ENCODE measurements around the gene CXCL17.
A peak's percentile ranks its signal among the peaks of the same experiment; 100 is the strongest.
"Not testable (repeated sequence)": the region's sequence is repeated elsewhere in the genome, so short reads cannot be mapped to it uniquely, and the experiment has no call there.

Gene CXCL17

DNA sequence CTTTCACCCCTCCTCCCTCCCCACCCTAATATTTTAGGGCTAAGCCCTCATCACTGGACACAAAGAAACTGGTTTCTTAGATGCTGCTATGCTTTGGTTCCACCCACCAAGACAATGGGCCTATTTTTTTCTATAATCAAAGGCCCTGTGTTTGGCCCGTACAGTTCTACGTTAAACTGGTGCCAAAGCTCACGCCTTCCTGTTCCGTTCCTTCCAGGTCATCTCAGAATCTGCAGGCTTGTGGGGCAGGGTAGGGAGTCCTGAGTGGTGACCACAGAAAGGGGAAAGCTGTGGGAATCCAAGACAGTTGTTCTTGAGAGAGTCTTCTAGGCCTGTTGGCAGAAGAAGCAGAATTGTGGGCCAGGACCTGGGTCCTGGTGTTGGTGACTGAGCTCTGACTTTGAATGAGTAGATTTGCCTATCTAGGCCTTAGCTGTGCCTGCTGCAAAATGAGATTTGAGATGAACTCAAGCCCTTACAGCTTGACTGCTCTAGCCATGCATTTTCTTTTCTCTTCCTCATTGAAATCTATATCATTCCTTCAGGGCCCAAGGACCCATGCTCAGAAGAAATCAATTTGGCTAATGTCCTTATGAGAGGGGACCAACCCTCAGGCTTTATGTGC, 19.1 kb upstream of the CXCL17 start:
- TF ChIP-seq CTCF (IDR thresholded peaks at IDR 0.05; ENCODE audit: low read length, missing control alignments), result no peak
- DNase-seq (ENCODE audit: low read depth), result no peak
- H3K4me3 ChIP-seq (replicated peaks; ENCODE audit: low read depth, low read length), result no peak overlapping the region

DNA sequence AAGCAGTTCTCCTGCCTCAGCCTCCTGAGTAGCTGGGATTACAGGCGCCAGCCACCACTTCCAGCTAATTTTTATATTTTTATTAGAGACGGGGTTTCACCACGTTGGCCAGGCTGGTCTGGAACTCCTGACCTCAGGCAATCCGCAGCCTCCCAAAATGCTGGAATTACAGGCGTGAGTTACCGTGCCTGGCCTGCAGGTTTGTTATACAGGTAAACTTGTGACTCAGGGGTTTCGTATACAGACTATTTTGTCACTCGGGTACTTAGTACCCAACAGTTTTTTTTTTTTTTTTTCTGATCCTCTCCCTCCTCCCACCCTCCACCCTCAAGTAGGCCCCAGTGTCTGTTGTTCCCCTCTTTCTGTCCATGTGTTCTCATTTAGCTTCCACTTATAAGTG, 18.5 kb upstream of the CXCL17 start:
- not testable (repeated sequence) for H3K4me3 ChIP-seq (replicated peaks; ENCODE audit: low read depth, low read length); DNase-seq (ENCODE audit: low read depth)

- no peak for TF ChIP-seq CTCF (IDR thresholded peaks at IDR 0.05; ENCODE audit: low read length, missing control alignments)
- no peak for DNase-seq (ENCODE audit: low read depth)
- no peak overlapping the region for H3K4me3 ChIP-seq (replicated peaks; ENCODE audit: low read depth, low read length)
Observed at GRCh38 chr19:42459926-42460325, 17.2 kb upstream of the CXCL17 start.

- DNase-seq (ENCODE audit: low read depth), result no peak
- TF ChIP-seq CTCF (IDR thresholded peaks at IDR 0.05; ENCODE audit: low read length, missing control alignments), result no peak
- H3K4me3 ChIP-seq (replicated peaks; ENCODE audit: low read depth, low read length), result no peak overlapping the region
Observed at GRCh38 chr19:42455621-42456081, 12.9 kb upstream of the CXCL17 start.

GRCh38 chr19:42455086-42455485, 12.3 kb upstream of the CXCL17 start:
- no peak for DNase-seq (ENCODE audit: low read depth)
- H3K4me3 ChIP-seq (replicated peaks; ENCODE audit: low read depth, low read length), result no peak overlapping the region
- TF ChIP-seq CTCF (IDR thresholded peaks at IDR 0.05; ENCODE audit: low read length, missing control alignments), result no peak

GRCh38 chr19:42452590-42452989, 9.8 kb upstream of the CXCL17 start:
- DNase-seq (ENCODE audit: low read depth), result no peak
- TF ChIP-seq CTCF (IDR thresholded peaks at IDR 0.05; ENCODE audit: low read length, missing control alignments), result no peak
- no peak overlapping the region for H3K4me3 ChIP-seq (replicated peaks; ENCODE audit: low read depth, low read length)

DNA sequence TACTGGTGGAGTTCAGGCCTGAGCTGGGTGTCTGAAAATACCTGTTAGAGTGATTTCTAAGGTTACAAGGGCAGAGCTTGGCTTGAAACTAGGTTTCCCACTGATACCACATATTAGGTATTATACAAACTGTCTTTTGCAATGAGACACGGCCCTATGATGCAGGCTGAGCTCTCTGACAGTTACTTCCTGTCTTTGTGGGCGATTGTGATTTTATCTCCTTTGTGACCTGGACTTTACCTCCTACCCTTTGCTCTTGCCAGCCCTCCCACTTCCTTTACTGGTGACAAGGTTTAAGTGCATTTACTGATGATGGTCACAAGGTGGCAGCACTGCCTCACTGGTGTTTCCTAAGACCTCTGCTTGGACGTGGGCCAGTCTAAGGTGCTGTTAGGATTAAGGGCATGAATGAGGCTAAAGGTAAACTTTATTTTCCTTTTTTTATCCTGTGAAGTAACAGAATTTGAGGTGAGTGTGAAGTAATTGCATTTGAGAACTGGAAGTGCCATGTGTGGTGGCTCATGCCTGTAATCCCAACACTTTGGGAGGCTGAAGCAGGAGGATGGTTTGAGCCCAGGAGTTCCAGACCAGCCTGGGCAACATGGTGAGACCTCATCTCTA, 7.7 kb upstream of the CXCL17 start:
- no peak overlapping the region for H3K4me3 ChIP-seq (replicated peaks; ENCODE audit: low read depth, low read length)
- peak; percentile 94 for DNase-seq (ENCODE audit: low read depth)
- TF ChIP-seq CTCF (IDR thresholded peaks at IDR 0.05; ENCODE audit: low read length, missing control alignments), result peak; percentile 87

GRCh38 chr19:42448306-42448705, 5.6 kb upstream of the CXCL17 start:
- not testable (repeated sequence) for H3K4me3 ChIP-seq (replicated peaks; ENCODE audit: low read depth, low read length); DNase-seq (ENCODE audit: low read depth)
